ENCODE results near the gene GPR160.

- TF ChIP-seq POLR2A (IDR thresholded peaks at IDR 0.05) (no peak), CTCF (IDR thresholded peaks at IDR 0.05) (no peak)
These were observed 47.4 kb upstream of the GPR160 start for GRCh38 chr3:169990431-169990830.

Measured in stomach (tissue), 4 donors.